ENCODE data around the gene SGMS2.

SGMS2 gene

GRCh38 chr4:107799669-107800450 is 24.9 kb upstream of the SGMS2 start:
- ATAC-seq (ENCODE audit: insufficient read depth, low read depth) (no peak), DNase-seq (no peak)
- H2AFZ ChIP-seq (ENCODE audit: low read depth, low read length) = no peak overlapping the region
- TF ChIP-seq EZH2 (IDR thresholded peaks at IDR 0.05; ENCODE audit: borderline replicate concordance, low read depth, low read length, severe bottlenecking) (no peak), CTCF (IDR thresholded peaks at IDR 0.05; ENCODE audit: borderline replicate concordance, extremely low read depth, low read length, poor library complexity, severe bottlenecking) (no peak)
- no peaks in the 10 kb centered on the region for H3K9me3 ChIP-seq (ENCODE audit: insufficient read depth, low read length, severe bottlenecking)
- H3K4me2 ChIP-seq (ENCODE audit: insufficient read depth, low read length) = no peak overlapping the region
- H3K4me1 ChIP-seq (ENCODE audit: insufficient read depth, low read length) = no peaks in the 10 kb centered on the region
- no peak overlapping the region for H3K4me3 ChIP-seq (ENCODE audit: low read depth in 1 of 2, low read length in 2 of 2)
- H3K27ac ChIP-seq (ENCODE audit: low read length) = no peak overlapping the region
- H3K27me3 ChIP-seq (ENCODE audit: insufficient read depth, low read length, poor library complexity) = peaks cover 8% of the 10 kb centered on the region
- no peaks in the 10 kb centered on the region for H3K36me3 ChIP-seq (ENCODE audit: insufficient read depth, low read length)
- no peaks in the 10 kb centered on the region for H4K20me1 ChIP-seq (ENCODE audit: insufficient read depth, low read length)
- H3K79me2 ChIP-seq (ENCODE audit: insufficient read depth, low read length) = no peaks in the 10 kb centered on the region
- no peak overlapping the region for H3K9ac ChIP-seq (ENCODE audit: low read depth, low read length)

- Histone ChIP-seq H3K36me3 (ENCODE audit: insufficient read depth, low read length) (no peaks in the 10 kb centered on the region), H3K27me3 (ENCODE audit: insufficient read depth, low read length, poor library complexity) (peaks cover 9% of the 10 kb centered on the region), H3K4me2 (ENCODE audit: insufficient read depth, low read length) (no peak overlapping the region), H3K9ac (ENCODE audit: low read depth, low read length) (no peak overlapping the region), H3K79me2 (ENCODE audit: insufficient read depth, low read length) (no peaks in the 10 kb centered on the region), H2AFZ (ENCODE audit: low read depth, low read length) (no peak overlapping the region), H3K4me3 (ENCODE audit: low read depth in 1 of 2, low read length in 2 of 2) (no peak overlapping the region), H3K4me1 (ENCODE audit: insufficient read depth, low read length) (no peaks in the 10 kb centered on the region), H3K27ac (ENCODE audit: low read length) (no peak overlapping the region), H4K20me1 (ENCODE audit: insufficient read depth, low read length) (no peaks in the 10 kb centered on the region), H3K9me3 (ENCODE audit: insufficient read depth, low read length, severe bottlenecking) (no peaks in the 10 kb centered on the region)
- ATAC-seq (ENCODE audit: insufficient read depth, low read depth) = no peak
- DNase-seq = no peak
- TF ChIP-seq EZH2 (IDR thresholded peaks at IDR 0.05; ENCODE audit: borderline replicate concordance, low read depth, low read length, severe bottlenecking) (no peak), CTCF (IDR thresholded peaks at IDR 0.05; ENCODE audit: borderline replicate concordance, extremely low read depth, low read length, poor library complexity, severe bottlenecking) (no peak)
Measured at GRCh38 chr4:107800706-107801105, 24.0 kb upstream of the SGMS2 start.

GRCh38 chr4:107801766-107802211 is 22.9 kb upstream of the SGMS2 start:
- no peak for DNase-seq
- H3K79me2 ChIP-seq (ENCODE audit: insufficient read depth, low read length) = no peaks in the 10 kb centered on the region
- H3K4me2 ChIP-seq (ENCODE audit: insufficient read depth, low read length) = no peak overlapping the region
- no peak overlapping the region for H3K27ac ChIP-seq (ENCODE audit: low read length)
- H3K4me1 ChIP-seq (ENCODE audit: insufficient read depth, low read length) = no peaks in the 10 kb centered on the region
- H2AFZ ChIP-seq (ENCODE audit: low read depth, low read length) = no peak overlapping the region
- H3K9me3 ChIP-seq (ENCODE audit: insufficient read depth, low read length, severe bottlenecking) = no peaks in the 10 kb centered on the region
- H4K20me1 ChIP-seq (ENCODE audit: insufficient read depth, low read length) = no peaks in the 10 kb centered on the region
- no peaks in the 10 kb centered on the region for H3K36me3 ChIP-seq (ENCODE audit: insufficient read depth, low read length)
- H3K27me3 ChIP-seq (ENCODE audit: insufficient read depth, low read length, poor library complexity) = peaks cover 9% of the 10 kb centered on the region
- no peak overlapping the region for H3K4me3 ChIP-seq (ENCODE audit: low read depth in 1 of 2, low read length in 2 of 2)
- TF ChIP-seq CTCF (IDR thresholded peaks at IDR 0.05; ENCODE audit: borderline replicate concordance, extremely low read depth, low read length, poor library complexity, severe bottlenecking) = no peak
- no peak for TF ChIP-seq EZH2 (IDR thresholded peaks at IDR 0.05; ENCODE audit: borderline replicate concordance, low read depth, low read length, severe bottlenecking)
- ATAC-seq (ENCODE audit: insufficient read depth, low read depth) = no peak
- no peak overlapping the region for H3K9ac ChIP-seq (ENCODE audit: low read depth, low read length)
